MCF 10A (cell line): ENCODE measurements around the gene ALDH7A1. TPM values are rescaled to one million over a fixed set of nuclear protein-coding genes. Genes with fewer than 3 reads are reported as not detected.

ENCODE experiments used
- BruUV-seq: library from RNA; stranded (reverse); fragments of 400-500 nt; replicated peaks from 2 replicates; lab custom pipeline; 2021; lab: Mats Ljungman, UMichigan
- CTCF ChIA-PET: fragments of 300-600 bp; sonication (Branson Sonifier 250); formaldehyde crosslinking; extraction: SDS; loops from one replicate; lab custom pipeline; 2021; ENCODE audit warnings: antibody characterized with exemption, inconsistent platforms; lab: Yijun Ruan, JAX
- POLR2A ChIA-PET: fragments of 300-600, 350-650 bp; sonication (Branson Sonifier 250); formaldehyde crosslinking; extraction: SDS; loops from one replicate; lab custom pipeline; 2020; ENCODE audit warnings: antibody characterized with exemption, inconsistent platforms; lab: Yijun Ruan, JAX
- DNase-seq: peaks from one replicate; pipeline ENCODE4 v3.0.0-alpha.2; 2018; ENCODE audit not compliant: unreplicated experiment
- H3K27ac Mint-ChIP-seq: one replicate; pipeline ENCODE4 v1.8.0; 2022; ENCODE audit warnings: mild to moderate bottlenecking, low read depth, mixed read lengths; ENCODE audit not compliant: unreplicated experiment
- H3K27me3 Mint-ChIP-seq: one replicate; pipeline ENCODE4 v1.8.0; 2022; ENCODE audit warnings: mixed read lengths; ENCODE audit not compliant: insufficient read depth, unreplicated experiment
- H3K36me3 Mint-ChIP-seq: one replicate; pipeline ENCODE4 v1.8.0; 2022; ENCODE audit warnings: mild to moderate bottlenecking, moderate library complexity, mixed read lengths; ENCODE audit not compliant: insufficient read depth, unreplicated experiment
- H3K4me1 Mint-ChIP-seq: one replicate; pipeline ENCODE4 v1.8.0; 2022; ENCODE audit warnings: mixed read lengths; ENCODE audit not compliant: insufficient read depth, unreplicated experiment
- H3K4me3 Mint-ChIP-seq: one replicate; pipeline ENCODE4 v1.8.0; 2022; ENCODE audit warnings: mild to moderate bottlenecking, moderate library complexity, mixed read lengths; ENCODE audit not compliant: unreplicated experiment
- H3K9me3 Mint-ChIP-seq: one replicate; pipeline ENCODE4 v1.8.0; 2022; ENCODE audit warnings: mixed read lengths; ENCODE audit not compliant: unreplicated experiment
- CTCF ChIP-seq: fragments of 200-600 bp; IDR thresholded peaks from one replicate; pipeline ENCODE4 v1.8.0; 2022; ENCODE audit warnings: antibody characterized with exemption, mild to moderate bottlenecking; ENCODE audit not compliant: unreplicated experiment
- intact Hi-C: fragments of 100-400 bp; cut with micrococcal nuclease; formaldehyde crosslinking; loops from 2 replicates; pipeline ENCODE4 v1.14.1; 2022
- total RNA-seq: library from RNA; stranded (reverse); gene quantifications from 2 replicates; pipeline ENCODE4 v1.2.3, GENCODE V29; 2022

ALDH7A1 gene
- total RNA-seq, 1 experiment from 2014 or later, result 89.1 TPM

GRCh38 chr5:126503602-126504104 is 91.4 kb downstream of the ALDH7A1 start:
- peak; percentile 36 for DNase-seq
- Mint-ChIP-seq H3K4me1 (peaks cover 16% of the 10 kb centered on the region), H3K9me3 (no peaks in the 10 kb centered on the region), H3K4me3 (no peak overlapping the region), H3K27me3 (no peaks in the 10 kb centered on the region), H3K36me3 (no peaks in the 10 kb centered on the region), H3K27ac (no peak overlapping the region)
- ChIA-PET CTCF (interaction anchor here (0.6 kb wide), 1 partner anchor 30 kb away, joined by 3 read pairs; no protein-coding TSS in a partner anchor), POLR2A (interaction anchor here (0.5 to 2.5 kb wide), 3 partner anchors 13 to 1431 kb away, joined by 3 to 8 read pairs (median 4); no protein-coding TSS in a partner anchor)
- intact Hi-C loops, result no loop called here
- TF ChIP-seq CTCF, result no peak
- BruUV-seq, result no TSS peak

- no peak for TF ChIP-seq CTCF
- no TSS peak for BruUV-seq
- Mint-ChIP-seq H3K4me3 (no peak overlapping the region), H3K4me1 (peaks cover 21% of the 10 kb centered on the region), H3K27me3 (no peaks in the 10 kb centered on the region), H3K36me3 (peaks cover 5% of the 10 kb centered on the region), H3K9me3 (no peaks in the 10 kb centered on the region), H3K27ac (no peak overlapping the region)
- intact Hi-C loops, result no loop called here
- no peak for DNase-seq
- ChIA-PET CTCF (interaction anchor here (0.5 to 3.8 kb wide), 9 partner anchors 9 to 1117 kb away, joined by 3 to 27 read pairs (median 5); no protein-coding TSS in a partner anchor), POLR2A (interaction anchor here (0.9 to 3.1 kb wide), 3 partner anchors 16 to 68 kb away, joined by 3 to 23 read pairs (median 3); no protein-coding TSS in a partner anchor)
Observed at GRCh38 chr5:126501448-126501847, 93.6 kb downstream of the ALDH7A1 start.

DNA sequence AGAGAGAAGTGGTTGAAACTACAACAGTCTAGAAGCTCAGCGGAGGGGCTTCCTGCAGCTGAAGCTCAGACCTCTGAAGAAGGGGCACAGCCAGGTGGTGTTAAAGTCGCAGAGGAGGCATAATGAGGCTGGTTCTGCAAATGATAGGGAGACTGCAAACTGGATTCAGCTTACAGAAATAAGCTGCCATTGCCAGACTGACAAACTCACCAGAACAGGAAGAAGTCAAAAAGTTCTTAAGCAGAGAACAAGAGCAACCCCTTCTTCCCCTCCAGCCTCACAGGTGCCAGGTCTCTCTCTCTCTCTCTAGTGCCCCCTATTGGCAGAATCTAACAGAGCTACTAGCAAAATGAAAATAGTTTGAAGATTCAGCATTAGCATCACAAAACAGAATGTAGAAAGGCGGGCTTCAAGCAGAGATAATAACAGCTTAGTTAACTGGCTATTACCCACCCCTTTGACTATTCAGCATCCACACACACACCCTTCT is 95.1 kb downstream of the ALDH7A1 start:
- ChIA-PET POLR2A (interaction anchor here (1.2 to 3.1 kb wide), 6 partner anchors 13 to 158 kb away, joined by 3 to 23 read pairs (median 6); partner anchors contain the start of gene GRAMD2B), CTCF (interaction anchor here (0.7 to 3.8 kb wide), 23 partner anchors 13 to 706 kb away, joined by 3 to 27 read pairs (median 3); no protein-coding TSS in a partner anchor)
- DNase-seq, result peak; percentile 62
- intact Hi-C loops, result loop anchor here (5.0 kb wide), 1 partner anchor 78 kb away; the partner anchor contains the start of gene GRAMD2B
- H3K4me1 Mint-ChIP-seq, result peaks cover 28% of the 10 kb centered on the region
- no peaks in the 10 kb centered on the region for H3K9me3 Mint-ChIP-seq
- H3K36me3 Mint-ChIP-seq, result peaks cover 13% of the 10 kb centered on the region
- no peaks in the 10 kb centered on the region for H3K27me3 Mint-ChIP-seq
- peak; percentile 51 for TF ChIP-seq CTCF
- H3K27ac Mint-ChIP-seq, result no peak overlapping the region
- no peak overlapping the region for H3K4me3 Mint-ChIP-seq
- no TSS peak for BruUV-seq

GRCh38 chr5:126499278-126499677 is 95.7 kb downstream of the ALDH7A1 start:
- BruUV-seq, result no TSS peak
- Mint-ChIP-seq H3K4me1 (peaks cover 28% of the 10 kb centered on the region), H3K36me3 (peaks cover 19% of the 10 kb centered on the region), H3K27me3 (no peaks in the 10 kb centered on the region), H3K4me3 (no peak overlapping the region), H3K27ac (no peak overlapping the region), H3K9me3 (no peaks in the 10 kb centered on the region)
- intact Hi-C loops, result loop anchor here (5.0 kb wide), 1 partner anchor 77 kb away; the partner anchor contains the start of gene GRAMD2B
- ChIA-PET CTCF (interaction anchor here (0.6 to 3.8 kb wide), 16 partner anchors 13 to 707 kb away, joined by 3 to 27 read pairs (median 3); no protein-coding TSS in a partner anchor), POLR2A (interaction anchor here (1.2 to 3.1 kb wide), 7 partner anchors 13 to 158 kb away, joined by 3 to 23 read pairs (median 5); partner anchors contain the start of gene GRAMD2B)
- DNase-seq, result no peak
- TF ChIP-seq CTCF, result no peak
